ENCODE data around the gene PDCD1.

DNA sequence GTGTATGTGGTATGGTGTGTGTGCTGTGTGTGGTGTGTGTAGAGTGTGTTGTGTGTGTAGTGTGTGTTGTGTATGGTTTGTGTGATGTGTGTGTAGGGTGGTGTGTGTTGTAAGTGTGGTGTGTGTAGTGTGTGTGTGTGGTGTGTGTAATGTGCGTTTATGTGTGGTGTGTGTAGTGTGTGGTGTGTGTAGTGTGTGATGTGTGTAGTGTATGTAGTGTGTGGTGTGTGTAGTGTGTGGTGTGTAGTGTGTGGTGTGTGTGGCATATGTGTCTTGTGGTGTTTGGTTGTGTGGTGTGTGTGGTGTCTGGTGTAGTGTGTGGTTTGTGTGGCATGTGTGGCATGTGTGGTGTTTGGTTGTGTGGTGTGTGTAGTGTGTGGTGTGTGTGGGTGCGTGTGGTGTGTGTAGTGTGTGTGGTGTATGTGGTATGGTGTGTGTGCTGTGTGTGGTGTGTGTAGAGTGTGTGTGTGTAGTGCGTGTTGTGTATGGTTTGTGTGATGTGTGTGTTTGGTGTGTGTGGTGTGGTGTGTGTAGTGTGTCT is 6.8 kb upstream of the PDCD1 start:
- TF ChIP-seq, protein P1, sequence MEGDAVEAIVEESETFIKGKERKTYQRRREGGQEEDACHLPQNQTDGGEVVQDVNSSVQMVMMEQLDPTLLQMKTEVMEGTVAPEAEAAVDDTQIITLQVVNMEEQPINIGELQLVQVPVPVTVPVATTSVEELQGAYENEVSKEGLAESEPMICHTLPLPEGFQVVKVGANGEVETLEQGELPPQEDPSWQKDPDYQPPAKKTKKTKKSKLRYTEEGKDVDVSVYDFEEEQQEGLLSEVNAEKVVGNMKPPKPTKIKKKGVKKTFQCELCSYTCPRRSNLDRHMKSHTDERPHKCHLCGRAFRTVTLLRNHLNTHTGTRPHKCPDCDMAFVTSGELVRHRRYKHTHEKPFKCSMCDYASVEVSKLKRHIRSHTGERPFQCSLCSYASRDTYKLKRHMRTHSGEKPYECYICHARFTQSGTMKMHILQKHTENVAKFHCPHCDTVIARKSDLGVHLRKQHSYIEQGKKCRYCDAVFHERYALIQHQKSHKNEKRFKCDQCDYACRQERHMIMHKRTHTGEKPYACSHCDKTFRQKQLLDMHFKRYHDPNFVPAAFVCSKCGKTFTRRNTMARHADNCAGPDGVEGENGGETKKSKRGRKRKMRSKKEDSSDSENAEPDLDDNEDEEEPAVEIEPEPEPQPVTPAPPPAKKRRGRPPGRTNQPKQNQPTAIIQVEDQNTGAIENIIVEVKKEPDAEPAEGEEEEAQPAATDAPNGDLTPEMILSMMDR (IDR thresholded peaks at IDR 0.05; ENCODE audit: low read depth, low read length, poor library complexity, severe bottlenecking) = no peak
- TF ChIP-seq EZH2phosphoT487 (IDR thresholded peaks at IDR 0.05; ENCODE audit: borderline replicate concordance, low read length) = no peak
